Measurements from ENCODE around the gene CYP27B1. TPM values are rescaled to one million over a fixed set of nuclear protein-coding genes. Genes with fewer than 3 reads are reported as not detected.
"Not testable (repeated sequence)": the region's sequence is repeated elsewhere in the genome, so short reads cannot be mapped to it uniquely, and the experiment has no call there.

CYP27B1 gene
- total RNA-seq, 1 donor from 2014 or later, result 2.0 TPM

GRCh38 chr12:57717131-57717530 lies 49.7 kb downstream of the CYP27B1 start:
- no peak for ATAC-seq
- no peak for TF ChIP-seq CTCF (IDR thresholded peaks at IDR 0.05)

GRCh38 chr12:57716305-57716704 lies 50.6 kb downstream of the CYP27B1 start:
- intact Hi-C loops (cut with DNase I), result no loop called here
- no peak overlapping the region for H3K27ac ChIP-seq
- peaks cover 89% of the 10 kb centered on the region for H3K36me3 ChIP-seq
- H3K9me3 ChIP-seq, result no peaks in the 10 kb centered on the region
- H3K4me3 ChIP-seq, result no peak overlapping the region
- no peak for TF ChIP-seq CTCF (IDR thresholded peaks at IDR 0.05)
- DNase-seq, result no peak
- H3K4me1 ChIP-seq, result no peaks in the 10 kb centered on the region
- no peaks in the 10 kb centered on the region for H3K27me3 ChIP-seq
- no peak for ATAC-seq

More at GRCh38 chr12:57717131-57717530, 49.7 kb downstream of the CYP27B1 start:
- Histone ChIP-seq H3K27me3 (no peaks in the 10 kb centered on the region), H3K4me1 (no peaks in the 10 kb centered on the region), H3K4me3 (no peak overlapping the region), H3K36me3 (peaks cover 81% of the 10 kb centered on the region), H3K9me3 (no peaks in the 10 kb centered on the region), H3K27ac (no peak overlapping the region)
- no peak for DNase-seq
- intact Hi-C loops (cut with DNase I), result no loop called here

- intact Hi-C loops (cut with DNase I), result no loop called here
- no peaks in the 10 kb centered on the region for H3K27me3 ChIP-seq
- TF ChIP-seq CTCF (IDR thresholded peaks at IDR 0.05), result no peak
- no peak for DNase-seq
- no peaks in the 10 kb centered on the region for H3K9me3 ChIP-seq
- peak; percentile 19 for ATAC-seq
- no peak overlapping the region for H3K4me3 ChIP-seq
- peaks cover 89% of the 10 kb centered on the region for H3K36me3 ChIP-seq
- H3K27ac ChIP-seq, result no peak overlapping the region
- no peaks in the 10 kb centered on the region for H3K4me1 ChIP-seq
Measured at GRCh38 chr12:57715786-57716185, 51.1 kb downstream of the CYP27B1 start.

- H3K27me3 ChIP-seq; H3K27ac ChIP-seq; DNase-seq; intact Hi-C loops (cut with DNase I); H3K4me1 ChIP-seq; H3K9me3 ChIP-seq; ATAC-seq; H3K4me3 ChIP-seq: not testable (repeated sequence)
- peaks cover 83% of the 10 kb centered on the region for H3K36me3 ChIP-seq
Measured at GRCh38 chr12:57715036-57715748, 51.7 kb downstream of the CYP27B1 start.

GRCh38 chr12:57713209-57713608 lies 53.7 kb downstream of the CYP27B1 start:
- TF ChIP-seq CTCF (IDR thresholded peaks at IDR 0.05), result no peak
- DNase-seq (no peak), ATAC-seq (no peak)
- H3K27ac ChIP-seq, result no peak overlapping the region
- H3K36me3 ChIP-seq, result peaks cover 75% of the 10 kb centered on the region
- intact Hi-C loops (cut with DNase I), result no loop called here
- H3K4me1 ChIP-seq, result no peaks in the 10 kb centered on the region
- H3K9me3 ChIP-seq, result no peaks in the 10 kb centered on the region
- no peaks in the 10 kb centered on the region for H3K27me3 ChIP-seq
- no peak overlapping the region for H3K4me3 ChIP-seq

- H3K4me3 ChIP-seq, result no peak overlapping the region
- no peaks in the 10 kb centered on the region for H3K27me3 ChIP-seq
- no peak for TF ChIP-seq CTCF (IDR thresholded peaks at IDR 0.05)
- no peaks in the 10 kb centered on the region for H3K4me1 ChIP-seq
- intact Hi-C loops (cut with DNase I), result no loop called here
- no peak overlapping the region for H3K27ac ChIP-seq
- DNase-seq (no peak), ATAC-seq (no peak)
- H3K9me3 ChIP-seq, result no peaks in the 10 kb centered on the region
- peaks cover 73% of the 10 kb centered on the region for H3K36me3 ChIP-seq
Measured at GRCh38 chr12:57712701-57713100, 54.2 kb downstream of the CYP27B1 start.

Small RNAs within 50 kb of the gene (microRNA-seq; reads per million reads assigned to microRNA genes)
- gene MIR6759 (ENCODE audit: borderline microRNAs expressed), result not detected

Other genes with a start within 250 kb of the CYP27B1 start
- gene DDIT3, start 246.6 kb downstream of the CYP27B1 start, total RNA-seq, result 47.3 TPM
- gene MBD6, start 244.3 kb downstream of the CYP27B1 start, total RNA-seq, result 85.8 TPM
- gene DCTN2, start 219.9 kb downstream of the CYP27B1 start, total RNA-seq, result 90.7 TPM
- 0.14 TPM for gene KIF5A, start 217.0 kb downstream of the CYP27B1 start, total RNA-seq
- 31.0 TPM for gene PIP4K2C, start 175.9 kb downstream of the CYP27B1 start, total RNA-seq
- gene DTX3, start 162.3 kb downstream of the CYP27B1 start, total RNA-seq, result 26.0 TPM
- 16.3 TPM for gene ARHGEF25, start 155.6 kb downstream of the CYP27B1 start, total RNA-seq
- 0.93 TPM for gene B4GALNT1, start 133.9 kb downstream of the CYP27B1 start, total RNA-seq
- 263 TPM for gene OS9, start 72.9 kb downstream of the CYP27B1 start, total RNA-seq
- gene AGAP2, start 28.3 kb downstream of the CYP27B1 start, total RNA-seq, result 5.4 TPM
- gene TSPAN31, start 22.0 kb downstream of the CYP27B1 start, total RNA-seq, result 39.9 TPM
- 77.6 TPM for gene CDK4, start 14.8 kb downstream of the CYP27B1 start, total RNA-seq
- gene MARCHF9, start 12.0 kb downstream of the CYP27B1 start, total RNA-seq, result 21.2 TPM
- 26.9 TPM for gene METTL1, start 5.0 kb upstream of the CYP27B1 start, total RNA-seq
- 8.0 TPM for gene EEF1AKMT3, start 5.5 kb upstream of the CYP27B1 start, total RNA-seq
- 24.3 TPM for gene TSFM, start 15.7 kb upstream of the CYP27B1 start, total RNA-seq
- 11.3 TPM for gene AVIL, start 51.7 kb upstream of the CYP27B1 start, total RNA-seq
- gene CTDSP2, start 79.7 kb upstream of the CYP27B1 start, total RNA-seq, result 217 TPM
- 6.2 TPM for gene ATP23, start 174.5 kb upstream of the CYP27B1 start, total RNA-seq

All from upper lobe of right lung (tissue), 1 donor.